ENCODE measurements around the gene PODXL2.

Gene PODXL2

GRCh38 chr3:127628788-127629466 lies at the start of gene PODXL2:
TSS of gene PODXL2 (plus strand) at chr3:127629185. CDS start at chr3:127629220, 35 bp downstream.
- no peak for TF ChIP-seq CTCF (IDR thresholded peaks at IDR 0.05; ENCODE audit: insufficient read depth, missing control alignments)
- FAIRE-seq (no peak), DNase-seq (ENCODE audit: insufficient read length, low spot score) (peak; percentile 80)

- no peak for FAIRE-seq
- TF ChIP-seq CTCF (IDR thresholded peaks at IDR 0.05; ENCODE audit: insufficient read depth, missing control alignments), result no peak
- DNase-seq (ENCODE audit: insufficient read length, low spot score), result no peak
Measured at GRCh38 chr3:127580327-127581060, 48.5 kb upstream of the PODXL2 start.

GRCh38 chr3:127584734-127585133 lies 44.3 kb upstream of the PODXL2 start:
- DNase-seq (ENCODE audit: insufficient read length, low spot score) (no peak), FAIRE-seq (no peak)
- TF ChIP-seq CTCF (IDR thresholded peaks at IDR 0.05; ENCODE audit: insufficient read depth, missing control alignments), result no peak

- no peak for TF ChIP-seq CTCF (IDR thresholded peaks at IDR 0.05; ENCODE audit: insufficient read depth, missing control alignments)
- DNase-seq (ENCODE audit: insufficient read length, low spot score) (no peak), FAIRE-seq (no peak)
Measured at GRCh38 chr3:127585163-127585812, 43.7 kb upstream of the PODXL2 start.

- no peak for FAIRE-seq
- no peak for DNase-seq (ENCODE audit: insufficient read length, low spot score)
- no peak for TF ChIP-seq CTCF (IDR thresholded peaks at IDR 0.05; ENCODE audit: insufficient read depth, missing control alignments)
Measured at GRCh38 chr3:127585813-127586413, 43.1 kb upstream of the PODXL2 start.

- TF ChIP-seq CTCF (IDR thresholded peaks at IDR 0.05; ENCODE audit: insufficient read depth, missing control alignments), result no peak
- no peak for DNase-seq (ENCODE audit: insufficient read length, low spot score)
Measured at GRCh38 chr3:127587876-127588275, 41.1 kb upstream of the PODXL2 start.

More at GRCh38 chr3:127587876-127588275, 41.1 kb upstream of the PODXL2 start:
- no peak for FAIRE-seq

All from D721Med (cell line).